PC-3 (cell line): ENCODE data around the gene PTPN21. TPM values are rescaled to one million over a fixed set of nuclear protein-coding genes. Genes with fewer than 3 reads are reported as not detected.

Experiments
- ATAC-seq: fragments of 200-7000 bp; cut with Tn5 transposase; 2 replicates; pipeline ENCODE4 v1.9.1; 2020; ENCODE audit warnings: mild to moderate bottlenecking, moderate library complexity
- BruUV-seq: library from RNA; stranded (reverse); fragments of 400-500 nt; replicated peaks from 2 replicates; lab custom pipeline; 2021; lab: Mats Ljungman, UMichigan
- CTCF ChIA-PET: fragments of 300-600 bp; sonication (Branson Sonifier 250); formaldehyde crosslinking; loops from one replicate; lab custom pipeline; 2022; ENCODE audit warnings: antibody characterized with exemption; lab: Charles Lee
- POLR2A ChIA-PET: fragments of 300-600 bp; sonication (Branson Sonifier 250); formaldehyde crosslinking; loops from one replicate; lab custom pipeline; 2022; ENCODE audit warnings: antibody characterized with exemption; ENCODE audit not compliant: unreplicated experiment; lab: Charles Lee
- DNase-seq: peaks from one replicate; pipeline ENCODE4 v3.0.0-alpha.2; 2015
- H2AFZ ChIP-seq: fragments of 300-600 bp; sonication (generic); 2 replicates; pipeline ENCODE4 v1.6.0; 2016; ENCODE audit warnings: antibody characterized with exemption, low read length
- H3F3A ChIP-seq: fragments of 300-600 bp; sonication (generic); one replicate; pipeline ENCODE4 v1.6.0; 2017; ENCODE audit warnings: antibody characterized with exemption, low read length, control low read depth, mild to moderate bottlenecking; ENCODE audit not compliant: unreplicated experiment
- H3K27ac ChIP-seq: fragments of 300-600 bp; sonication (generic); 2 replicates; pipeline ENCODE4 v1.5.1; 2016; ENCODE audit warnings: mild to moderate bottlenecking, low read length
- H3K27me3 ChIP-seq: fragments of 300-600 bp; sonication (generic); 2 replicates; pipeline ENCODE4 v1.6.1; 2016; ENCODE audit warnings: low read length, mixed read lengths
- H3K36me3 ChIP-seq: fragments of 300-600 bp; sonication (generic); 2 replicates; pipeline ENCODE4 v1.6.1; 2016; ENCODE audit warnings: low read depth, mixed run types, low read length, mixed read lengths
- H3K4me1 ChIP-seq: fragments of 300-600 bp; sonication (generic); 2 replicates; pipeline ENCODE4 v1.5.1; 2016; ENCODE audit warnings: low read length; ENCODE audit not compliant: insufficient read depth
- H3K4me2 ChIP-seq: fragments of 300-600 bp; sonication (generic); 2 replicates; pipeline ENCODE4 v1.6.0; 2016; ENCODE audit warnings: low read length
- H3K4me3 ChIP-seq: fragments of 300-600 bp; sonication (generic); 2 replicates; pipeline ENCODE4 v1.5.1; 2016; ENCODE audit warnings: mild to moderate bottlenecking, low read length, mixed read lengths
- H3K79me2 ChIP-seq: fragments of 300-600 bp; sonication (generic); 2 replicates; pipeline ENCODE4 v1.6.1; 2017; ENCODE audit warnings: low read length, mixed read lengths
- H3K9ac ChIP-seq: fragments of 300-600 bp; sonication (generic); 2 replicates; pipeline ENCODE4 v1.6.0; 2016; ENCODE audit warnings: mild to moderate bottlenecking, low read length
- H3K9me2 ChIP-seq: fragments of 300-600 bp; sonication (generic); replicated peaks from 2 replicates; pipeline ENCODE4 v1.6.1; 2016; ENCODE audit warnings: mixed run types, low read length, mixed read lengths
- H3K9me3 ChIP-seq: fragments of 300-600 bp; sonication (generic); 2 replicates; pipeline ENCODE4 v1.6.1; 2016; ENCODE audit warnings: low read length, mixed read lengths
- H4K20me1 ChIP-seq: fragments of 300-600 bp; sonication (generic); 2 replicates; pipeline ENCODE4 v1.6.1; 2016; ENCODE audit warnings: low read length, mixed read lengths
- CTCF ChIP-seq: fragments of 300-600 bp; sonication (generic); conservative IDR thresholded peaks from 2 replicates; pipeline ENCODE4 v1.5.1; 2017; ENCODE audit warnings: antibody characterized with exemption, low read depth, mild to moderate bottlenecking, low read length
- EZH2 ChIP-seq: fragments of 300-600 bp; sonication (generic); IDR thresholded peaks from one replicate; pipeline ENCODE4 v1.6.1; 2017; ENCODE audit warnings: antibody characterized with exemption, mild to moderate bottlenecking, low read length; ENCODE audit not compliant: unreplicated experiment
- EZH2phosphoT487 ChIP-seq: fragments of 300-600 bp; sonication (generic); IDR thresholded peaks from 2 replicates; pipeline ENCODE4 v1.6.1; 2018; ENCODE audit warnings: mild to moderate bottlenecking, antibody characterized with exemption, low read length, borderline replicate concordance
- intact Hi-C: fragments of 100-400 bp; cut with micrococcal nuclease; formaldehyde crosslinking; loops from 2 replicates; pipeline ENCODE4 v1.9.0; 2023
- total RNA-seq: library from RNA; depleted of rRNA; stranded (reverse); fragments of >200 nt; gene quantifications from 2 replicates; pipeline ENCODE4 v1.2.3, GENCODE V29; 2014

The PTPN21 gene
- total RNA-seq, 1 experiment from 2014 or later = 6.3 TPM

GRCh38 chr14:88493392-88494185, 61.2 kb downstream of the PTPN21 start:
- H3K79me2 ChIP-seq = no peaks in the 10 kb centered on the region
- ChIA-PET POLR2A (no interaction called here), CTCF (no interaction called here)
- H4K20me1 ChIP-seq = no peaks in the 10 kb centered on the region
- H3K4me1 ChIP-seq = no peaks in the 10 kb centered on the region
- no peaks in the 10 kb centered on the region for H3K9me3 ChIP-seq
- H3K4me3 ChIP-seq = no peak overlapping the region
- H3K9ac ChIP-seq = no peak overlapping the region
- BruUV-seq = no TSS peak
- intact Hi-C loops = no loop called here
- no peaks in the 10 kb centered on the region for H3K9me2 ChIP-seq
- H3K4me2 ChIP-seq = no peak overlapping the region
- H3K27me3 ChIP-seq = no peaks in the 10 kb centered on the region
- no peaks in the 10 kb centered on the region for H3K36me3 ChIP-seq
- H3K27ac ChIP-seq = no peak overlapping the region
- no peaks in the 10 kb centered on the region for H3F3A ChIP-seq
- H2AFZ ChIP-seq = no peak overlapping the region
- ATAC-seq (no peak), DNase-seq (no peak)
- no peak for TF ChIP-seq EZH2phosphoT487
- TF ChIP-seq EZH2 = no peak

GRCh38 chr14:88492272-88493089, 62.3 kb downstream of the PTPN21 start:
- H3K4me1 ChIP-seq = no peaks in the 10 kb centered on the region
- H3K9me2 ChIP-seq = no peaks in the 10 kb centered on the region
- no peak overlapping the region for H3K4me3 ChIP-seq
- POLR2A ChIA-PET = no interaction called here
- H3K9ac ChIP-seq = no peak overlapping the region
- ATAC-seq = peak; percentile 88
- no TSS peak for BruUV-seq
- H3K9me3 ChIP-seq = no peaks in the 10 kb centered on the region
- H3K27me3 ChIP-seq = no peaks in the 10 kb centered on the region
- H3K4me2 ChIP-seq = no peak overlapping the region
- H3K36me3 ChIP-seq = no peaks in the 10 kb centered on the region
- H3K27ac ChIP-seq = no peak overlapping the region
- H2AFZ ChIP-seq = no peak overlapping the region
- H3K79me2 ChIP-seq = no peaks in the 10 kb centered on the region
- no peaks in the 10 kb centered on the region for H3F3A ChIP-seq
- CTCF ChIA-PET = no interaction called here
- H4K20me1 ChIP-seq = no peaks in the 10 kb centered on the region
- TF ChIP-seq EZH2 (no peak), EZH2phosphoT487 (no peak), CTCF (peak; percentile 96)
- intact Hi-C loops = loop anchor here (1.0 kb wide), 3 partner anchors 30 to 68 kb away; no protein-coding TSS in a partner anchor
- peak; percentile 88 for DNase-seq

- Histone ChIP-seq H3F3A (no peaks in the 10 kb centered on the region), H4K20me1 (no peaks in the 10 kb centered on the region), H3K36me3 (no peaks in the 10 kb centered on the region), H3K9ac (no peak overlapping the region), H3K9me3 (no peaks in the 10 kb centered on the region), H3K4me1 (no peaks in the 10 kb centered on the region), H2AFZ (no peak overlapping the region), H3K27ac (no peak overlapping the region), H3K79me2 (no peaks in the 10 kb centered on the region), H3K4me3 (no peak overlapping the region), H3K27me3 (no peaks in the 10 kb centered on the region), H3K4me2 (no peak overlapping the region), H3K9me2 (no peaks in the 10 kb centered on the region)
- ChIA-PET CTCF (no interaction called here), POLR2A (no interaction called here)
- DNase-seq (no peak), ATAC-seq (no peak)
- BruUV-seq = no TSS peak
- intact Hi-C loops = no loop called here
- TF ChIP-seq CTCF = no peak
- TF ChIP-seq EZH2phosphoT487 = no peak
- TF ChIP-seq EZH2 = no peak
Observed at GRCh38 chr14:88490168-88490567, 64.6 kb downstream of the PTPN21 start.
